ACC112 (cell line): Measurements from ENCODE around the gene GFER.

Experiments
- H2AFZ ChIP-seq: fragments of 200-600 bp; sonication (generic); one replicate; pipeline ENCODE4 v1.6.0; 2017; ENCODE audit warnings: antibody characterized with exemption, low read length; ENCODE audit not compliant: unreplicated experiment
- H3K27ac ChIP-seq: fragments of 200-600 bp; sonication (generic); 2 replicates; pipeline ENCODE4 v1.5.1; 2014; ENCODE audit warnings: low read depth, mild to moderate bottlenecking, antibody characterized with exemption, low read length, moderate library complexity
- H3K27me3 ChIP-seq: fragments of 200-600 bp; sonication (generic); 2 replicates; pipeline ENCODE4 v1.6.1; 2014; ENCODE audit warnings: mild to moderate bottlenecking, antibody characterized with exemption, low read length, moderate library complexity, mixed read lengths; ENCODE audit not compliant: insufficient read depth
- H3K36me3 ChIP-seq: fragments of 200-600 bp; sonication (generic); 2 replicates; pipeline ENCODE4 v1.6.1; 2016; ENCODE audit warnings: mild to moderate bottlenecking, antibody characterized with exemption, low read length, moderate library complexity, mixed read lengths; ENCODE audit not compliant: insufficient read depth
- H3K4me1 ChIP-seq: fragments of 200-600 bp; sonication (generic); one replicate; pipeline ENCODE4 v1.6.1; 2016; ENCODE audit warnings: low read length, mixed read lengths; ENCODE audit not compliant: insufficient read depth, unreplicated experiment, control insufficient read depth
- H3K4me3 ChIP-seq: fragments of 200-600 bp; sonication (generic); 2 replicates; pipeline ENCODE4 v1.5.1; 2014; ENCODE audit warnings: mild to moderate bottlenecking, low read depth, low read length
- H3K79me2 ChIP-seq: fragments of 200-600 bp; sonication (generic); one replicate; pipeline ENCODE4 v1.6.0; 2016; ENCODE audit warnings: low read length; ENCODE audit not compliant: control insufficient read depth, unreplicated experiment, insufficient read depth

GFER gene

DNA sequence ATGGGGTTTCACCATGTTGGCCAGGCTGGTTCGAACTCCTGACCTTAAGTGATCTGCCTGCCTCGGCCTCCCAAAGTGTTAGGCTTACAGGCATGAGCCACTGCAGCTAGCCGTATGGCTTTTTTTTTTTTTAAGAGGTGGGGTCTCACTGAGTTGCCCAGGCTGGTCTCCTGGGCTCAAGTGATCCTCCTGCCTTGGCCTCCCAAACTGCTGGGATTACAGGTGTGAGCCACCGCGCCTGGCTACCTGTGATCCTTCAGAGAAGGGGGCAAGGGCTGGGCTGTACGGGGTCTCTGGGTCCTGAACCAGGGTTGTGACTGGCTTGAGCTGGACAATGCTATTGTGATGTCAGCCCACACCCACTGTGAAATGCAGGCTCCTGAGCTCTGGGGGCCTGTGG is 17.5 kb upstream of the GFER start, which contains the start of gene RNF151:
TSS of gene RNF151 (plus strand) at position 397 of the 400 bp plus-strand sequence. CDS start 26 bp downstream, outside the sequence.
- H3K36me3 ChIP-seq, result peaks cover 18% of the 10 kb centered on the region; the same call in 1 of the 2 replicates
- H2AFZ ChIP-seq, result no peak within 1 kb of the TSS

GRCh38 chr16:1968146-1968953 is 15.6 kb upstream of the GFER start:
- peaks cover 10% of the 10 kb centered on the region for H3K4me1 ChIP-seq
- H2AFZ ChIP-seq, result no peak overlapping the region
- peaks cover 44% of the 10 kb centered on the region for H3K79me2 ChIP-seq
- H3K27ac ChIP-seq, result no peak overlapping the region
- peaks cover 8% of the 10 kb centered on the region; the same call in 1 of the 2 replicates for H3K36me3 ChIP-seq
- H3K4me3 ChIP-seq, result no peak overlapping the region
- no peaks in the 10 kb centered on the region for H3K27me3 ChIP-seq

More for the DNA sequence above, 17.5 kb upstream of the GFER start, which contains the start of gene RNF151:
- H3K27me3 ChIP-seq, result no peaks in the 10 kb centered on the region
- peaks cover 18% of the 10 kb centered on the region for H3K4me1 ChIP-seq
- 0 out of 2 replicates have a peak within 1 kb of the TSS, but pooled peaks have one; percentile 84 for H3K27ac ChIP-seq
- H3K4me3 ChIP-seq, result peak within 1 kb of the TSS; percentile 85
- H3K79me2 ChIP-seq, result peaks cover 49% of the 10 kb centered on the region

- H3K4me3 ChIP-seq, result peak within 1 kb of the TSS; percentile 99
- H3K27me3 ChIP-seq, result no peaks in the 10 kb centered on the region
- no peaks in the 10 kb centered on the region for H3K36me3 ChIP-seq
- H2AFZ ChIP-seq, result peak within 1 kb of the TSS; percentile 94
- peaks cover 25% of the 10 kb centered on the region for H3K79me2 ChIP-seq
- peaks cover 6% of the 10 kb centered on the region for H3K4me1 ChIP-seq
- H3K27ac ChIP-seq, result peak within 1 kb of the TSS; percentile 78
Measured at GRCh38 chr16:1971796-1972489, 12.1 kb upstream of the GFER start, which contains the start of gene TBL3. Gene TBL3, plus strand, starts transcription at chr16:1972053. Its CDS starts 112 bp downstream, at chr16:1972165.

- Histone ChIP-seq H3K36me3 (no peaks in the 10 kb centered on the region), H2AFZ (peak overlapping the region; percentile 72), H3K27me3 (no peaks in the 10 kb centered on the region), H3K79me2 (peaks cover 25% of the 10 kb centered on the region), H3K4me1 (peaks cover 6% of the 10 kb centered on the region), H3K27ac (peak overlapping the region; percentile 54; the same call in 1 of the 2 replicates), H3K4me3 (peak overlapping the region; percentile 99)
Measured at GRCh38 chr16:1972490-1972877, 11.5 kb upstream of the GFER start.

DNA sequence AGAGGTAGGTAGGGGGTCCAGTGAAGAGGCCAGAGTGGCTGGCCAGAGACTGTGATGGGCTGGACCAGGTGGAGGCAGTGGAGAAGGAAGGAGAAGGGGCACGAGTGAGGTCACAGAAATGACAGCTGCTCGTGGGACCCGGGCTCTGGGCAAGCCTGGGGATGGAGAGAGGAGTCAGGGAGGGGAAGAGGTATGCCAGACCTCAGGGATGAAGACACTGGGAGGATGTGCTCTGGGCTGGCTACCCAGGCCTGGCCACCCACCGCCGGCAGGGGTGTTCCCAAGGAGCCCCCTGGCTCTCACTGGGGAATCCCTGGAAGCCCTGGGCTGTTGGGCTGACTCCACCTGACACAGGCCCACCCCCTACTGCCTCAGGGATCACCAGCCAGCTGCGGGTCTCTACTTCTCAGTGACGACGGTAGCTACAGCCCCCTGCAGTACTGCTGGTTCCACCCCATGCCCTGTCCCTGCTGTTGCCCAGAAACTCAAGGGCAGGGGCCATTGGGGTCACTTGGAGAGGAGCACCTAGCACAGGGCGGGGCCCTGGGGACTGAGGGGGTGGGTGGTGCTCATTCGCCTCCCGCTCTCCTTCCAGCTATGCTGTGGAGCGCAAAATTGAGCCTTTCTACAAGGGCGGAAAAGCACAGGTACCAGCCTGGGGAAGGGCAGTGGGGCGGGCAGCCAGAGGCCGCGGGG is 10.4 kb upstream of the GFER start:
- H3K27me3 ChIP-seq, result no peaks in the 10 kb centered on the region
- H3K27ac ChIP-seq, result no peak overlapping the region
- peaks cover 25% of the 10 kb centered on the region for H3K79me2 ChIP-seq
- no peak overlapping the region; the same call in 1 of the 2 replicates for H3K4me3 ChIP-seq
- no peak overlapping the region for H2AFZ ChIP-seq
- peaks cover 6% of the 10 kb centered on the region for H3K4me1 ChIP-seq
- H3K36me3 ChIP-seq, result peaks cover 4% of the 10 kb centered on the region; the same call in 1 of the 2 replicates

- H2AFZ ChIP-seq, result no peak overlapping the region
- no peak overlapping the region for H3K27ac ChIP-seq
- H3K36me3 ChIP-seq, result peaks cover 4% of the 10 kb centered on the region; the same call in 1 of the 2 replicates
- H3K4me1 ChIP-seq, result peaks cover 6% of the 10 kb centered on the region
- peaks cover 4% of the 10 kb centered on the region; the same call in 1 of the 2 replicates for H3K27me3 ChIP-seq
- peaks cover 25% of the 10 kb centered on the region for H3K79me2 ChIP-seq
- no peak overlapping the region for H3K4me3 ChIP-seq
Measured at GRCh38 chr16:1974157-1975070, 9.6 kb upstream of the GFER start.

- H3K79me2 ChIP-seq, result peaks cover 25% of the 10 kb centered on the region
- H3K27ac ChIP-seq, result no peak overlapping the region
- H3K27me3 ChIP-seq, result peaks cover 16% of the 10 kb centered on the region; the same call in 1 of the 2 replicates
- peaks cover 4% of the 10 kb centered on the region; the same call in 1 of the 2 replicates for H3K36me3 ChIP-seq
- H3K4me1 ChIP-seq, result peaks cover 6% of the 10 kb centered on the region
- H3K4me3 ChIP-seq, result no peak overlapping the region
- no peak overlapping the region for H2AFZ ChIP-seq
Measured at GRCh38 chr16:1975432-1976215, 8.4 kb upstream of the GFER start.

GRCh38 chr16:1976216-1976520 is 7.8 kb upstream of the GFER start:
- peaks cover 22% of the 10 kb centered on the region for H3K79me2 ChIP-seq
- H3K27ac ChIP-seq, result no peak overlapping the region
- peaks cover 4% of the 10 kb centered on the region; the same call in 1 of the 2 replicates for H3K36me3 ChIP-seq

More at GRCh38 chr16:1976216-1976520, 7.8 kb upstream of the GFER start:
- H3K4me1 ChIP-seq, result peaks cover 3% of the 10 kb centered on the region
- H3K27me3 ChIP-seq, result peaks cover 21% of the 10 kb centered on the region; the same call in 1 of the 2 replicates
- no peak overlapping the region for H2AFZ ChIP-seq
- no peak overlapping the region for H3K4me3 ChIP-seq
